ENCODE data around the gene TMEM14B. TPM values are rescaled to one million over a fixed set of nuclear protein-coding genes. Genes with fewer than 3 reads are reported as not detected.
"Not testable (repeated sequence)": the region's sequence is repeated elsewhere in the genome, so short reads cannot be mapped to it uniquely, and the experiment has no call there.

The TMEM14B gene
- total and polyA plus RNA-seq, 11 donors: 77.9 to 119 (median 102) TPM

DNA sequence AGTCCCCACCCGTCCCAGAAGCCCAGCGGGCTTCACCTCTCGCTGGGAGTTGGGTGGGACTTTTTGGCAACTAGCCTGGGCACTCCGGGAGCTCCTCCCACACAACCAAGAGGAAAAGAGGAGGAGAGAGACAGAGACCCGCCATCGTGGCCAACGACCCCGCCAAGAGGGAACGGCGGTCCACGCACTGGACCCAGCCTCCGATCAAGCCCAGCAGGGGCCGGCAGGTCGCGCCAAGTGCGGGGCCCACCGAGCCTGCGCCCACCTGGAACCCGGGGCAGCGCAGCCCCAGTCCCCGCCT lies 27.7 kb upstream of the TMEM14B start:
- TF ChIP-seq, protein P1, sequence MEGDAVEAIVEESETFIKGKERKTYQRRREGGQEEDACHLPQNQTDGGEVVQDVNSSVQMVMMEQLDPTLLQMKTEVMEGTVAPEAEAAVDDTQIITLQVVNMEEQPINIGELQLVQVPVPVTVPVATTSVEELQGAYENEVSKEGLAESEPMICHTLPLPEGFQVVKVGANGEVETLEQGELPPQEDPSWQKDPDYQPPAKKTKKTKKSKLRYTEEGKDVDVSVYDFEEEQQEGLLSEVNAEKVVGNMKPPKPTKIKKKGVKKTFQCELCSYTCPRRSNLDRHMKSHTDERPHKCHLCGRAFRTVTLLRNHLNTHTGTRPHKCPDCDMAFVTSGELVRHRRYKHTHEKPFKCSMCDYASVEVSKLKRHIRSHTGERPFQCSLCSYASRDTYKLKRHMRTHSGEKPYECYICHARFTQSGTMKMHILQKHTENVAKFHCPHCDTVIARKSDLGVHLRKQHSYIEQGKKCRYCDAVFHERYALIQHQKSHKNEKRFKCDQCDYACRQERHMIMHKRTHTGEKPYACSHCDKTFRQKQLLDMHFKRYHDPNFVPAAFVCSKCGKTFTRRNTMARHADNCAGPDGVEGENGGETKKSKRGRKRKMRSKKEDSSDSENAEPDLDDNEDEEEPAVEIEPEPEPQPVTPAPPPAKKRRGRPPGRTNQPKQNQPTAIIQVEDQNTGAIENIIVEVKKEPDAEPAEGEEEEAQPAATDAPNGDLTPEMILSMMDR (IDR thresholded peaks at IDR 0.05): no peak
- TF ChIP-seq POLR2A (IDR thresholded peaks at IDR 0.05): no peak
- Histone ChIP-seq H3K4me3 (peak overlapping the region; percentile 26 to 85 (median 74)), H3K27me3 (no peaks in the 10 kb centered on the region), H3K4me1 (peaks cover 0 to 38% (median 22%) of the 10 kb centered on the region in 12 donors), H3K9me3 (peaks cover 0 to 13% (median 0%) of the 10 kb centered on the region in 12 donors), H3K36me3 (peaks cover 0 to 3% (median 0%) of the 10 kb centered on the region in 9 donors), H3K27ac (peak overlapping the region; percentile 81 to 97 (median 92))
- ATAC-seq (no peak), DNase-seq (peak; percentile 57 to 69 (median 66))
- intact Hi-C loops (cut with DNase I): no loop called here
- 28 to 64% (median 37%) methylated on average over 3 to 21 of the region's 21 CpGs for WGBS, 4 donors

DNA sequence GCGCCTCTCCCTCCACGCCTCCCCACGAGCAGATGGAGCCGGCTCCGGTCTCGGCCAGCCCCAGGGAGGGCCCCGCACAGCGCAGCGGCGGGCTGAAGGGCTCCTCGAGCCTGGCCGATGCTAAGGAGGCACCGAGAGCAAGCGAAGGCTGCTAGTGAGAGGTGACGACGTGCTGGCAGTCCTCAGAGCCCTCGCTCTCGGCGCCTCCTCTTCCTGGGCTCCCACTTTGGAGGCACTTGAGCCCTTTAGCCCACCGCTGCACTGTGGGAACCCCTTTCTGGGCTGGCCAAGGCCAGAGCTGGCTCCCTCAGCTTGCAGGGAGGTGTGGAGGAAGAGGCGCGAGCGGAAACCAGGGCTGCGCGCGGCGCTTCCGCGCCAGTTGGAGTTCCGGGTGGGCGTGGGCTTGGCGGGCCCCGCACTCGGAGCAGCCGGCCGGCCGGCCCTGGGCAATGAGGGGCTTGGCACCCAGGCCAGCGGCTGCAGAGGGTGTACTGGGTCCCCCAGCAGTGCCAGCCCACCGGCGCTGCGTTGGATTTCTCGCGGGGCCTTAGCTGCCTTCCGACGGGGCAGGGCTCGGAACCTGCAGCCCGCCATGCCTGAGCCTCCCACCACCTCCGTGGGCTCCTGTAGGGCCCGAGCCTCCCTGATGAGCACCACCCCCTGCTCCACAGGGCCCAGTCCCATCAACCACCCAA lies 27.2 kb upstream of the TMEM14B start:
- intact Hi-C loops (cut with DNase I): no loop called here
- H3K4me3 ChIP-seq: peak overlapping the region; percentile 26 to 85 (median 74)
- H3K27ac ChIP-seq: peak overlapping the region; percentile 81 to 97 (median 92)
- peak in 1 of 4 donors; percentile 5 for ATAC-seq
- peak; percentile 61 to 86 (median 64) for DNase-seq
- H3K9me3 ChIP-seq: peaks cover 0 to 13% (median 0%) of the 10 kb centered on the region in 12 donors
- TF ChIP-seq, protein P1 (IDR thresholded peaks at IDR 0.05): no peak
- peak in 1 of 2 donors; percentile 44 for TF ChIP-seq POLR2A (IDR thresholded peaks at IDR 0.05)
- H3K36me3 ChIP-seq: peaks cover 0 to 8% (median 3%) of the 10 kb centered on the region in 9 donors
- H3K27me3 ChIP-seq: no peaks in the 10 kb centered on the region
- 28 to 54% (median 37%) methylated on average over 36 to 49 of the region's 49 CpGs for WGBS, 4 donors
- peaks cover 0 to 43% (median 25%) of the 10 kb centered on the region in 12 donors for H3K4me1 ChIP-seq

DNA sequence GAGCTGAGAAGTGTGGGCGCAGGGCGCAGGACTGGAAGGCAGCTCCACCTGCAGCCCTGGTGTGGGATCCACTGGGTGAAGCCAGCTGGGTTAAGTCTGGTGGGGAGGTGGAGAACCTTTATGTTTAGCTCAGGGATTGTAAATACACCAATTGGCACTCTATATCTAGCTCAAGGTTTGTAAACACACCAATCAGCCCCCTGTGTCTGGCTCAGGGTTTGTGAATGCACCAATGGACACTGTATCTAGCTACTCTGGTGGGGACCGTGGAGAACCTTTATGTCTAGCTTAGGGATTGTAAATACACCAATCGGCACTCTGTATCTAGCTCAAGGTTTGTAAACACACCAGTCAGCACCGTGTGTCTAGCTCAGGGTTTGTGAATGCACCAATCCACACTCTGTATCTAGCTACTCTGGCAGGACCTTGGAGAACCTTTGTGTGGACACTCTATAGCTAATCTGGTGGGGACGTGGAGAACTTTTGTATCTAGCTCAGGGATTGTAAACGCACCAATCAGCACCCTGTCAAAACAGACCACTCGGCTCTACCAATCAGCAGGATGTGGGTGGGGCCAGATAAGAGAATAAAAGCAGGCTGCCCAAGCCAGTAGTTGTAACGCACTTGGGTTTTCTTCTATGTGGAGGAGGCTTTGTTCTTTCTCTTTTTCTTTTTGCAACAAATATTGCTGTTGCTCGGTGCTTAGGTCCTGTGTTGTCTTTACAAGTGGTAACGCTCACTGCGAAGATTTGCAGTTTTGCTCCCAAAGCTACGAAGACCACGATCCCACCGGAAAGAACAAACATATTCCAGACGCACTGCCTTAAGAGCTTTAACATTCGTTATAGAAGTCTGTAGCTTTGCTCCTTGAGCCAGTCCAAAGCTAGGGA lies 26.4 kb upstream of the TMEM14B start:
- Histone ChIP-seq H3K27ac (peak overlapping the region; percentile 81 to 97 (median 92)), H3K4me1 (peaks cover 0 to 48% (median 29%) of the 10 kb centered on the region in 12 donors), H3K36me3 (peaks cover 0 to 16% (median 11%) of the 10 kb centered on the region in 9 donors), H3K4me3 (peak overlapping the region; percentile 26 to 85 (median 74)), H3K9me3 (peaks cover 0 to 13% (median 0%) of the 10 kb centered on the region in 12 donors)
- H3K27me3 ChIP-seq; ATAC-seq; intact Hi-C loops (cut with DNase I): not testable (repeated sequence)
- 78 to 87% (median 84%) methylated on average over 16 to 17 of the region's 17 CpGs for WGBS, 4 donors
- TF ChIP-seq, protein P1 (IDR thresholded peaks at IDR 0.05): peak in 1 of 12 donors; percentile 12
- DNase-seq: peak in 1 of 5 donors; percentile 31

Measured in heart left ventricle (tissue), 16 donors.